Measurements from ENCODE around the gene KANSL2. TPM values are rescaled to one million over a fixed set of nuclear protein-coding genes. Genes with fewer than 3 reads are reported as not detected.

The KANSL2 gene
- total RNA-seq, 2 experiments from 2014 or later, result 47.1 to 52.7 TPM

GRCh38 chr12:48694038-48694437 is 12.0 kb upstream of the KANSL2 start:
- no peak for TF ChIP-seq CTCF (conservative IDR thresholded peaks at IDR 0.05; ENCODE audit: low read length)
- no peak for TF ChIP-seq EZH2phosphoT487 (IDR thresholded peaks at IDR 0.05; ENCODE audit: borderline replicate concordance, low read depth, low read length)
- CTCF ChIA-PET (ENCODE audit: unreplicated experiment), result no interaction called here
- H3K4me3 ChIP-seq (ENCODE audit: low read depth, low read length, poor library complexity, severe bottlenecking), result no peak overlapping the region
- intact Hi-C loops (cut with micrococcal nuclease; ENCODE audit: unreplicated experiment), result no loop called here
- no peaks in the 10 kb centered on the region for H3K9me3 ChIP-seq (ENCODE audit: low read length)
- no peak overlapping the region for H2AFZ ChIP-seq (ENCODE audit: low read length)
- H4K20me1 ChIP-seq (ENCODE audit: insufficient read depth, low read length), result 0 out of 2 replicates have a peak, but pooled peaks cover 7% of the 10 kb centered on the region
- no peak overlapping the region for H3K27ac ChIP-seq (ENCODE audit: low read depth, low read length, poor library complexity, severe bottlenecking)
- no peak for DNase-seq (ENCODE audit: low spot score)
- peaks cover 36% of the 10 kb centered on the region; the same call in 1 of the 2 replicates for H3K79me2 ChIP-seq (ENCODE audit: insufficient read depth, low read depth, low read length)
- no peaks in the 10 kb centered on the region for H3K9me2 ChIP-seq (ENCODE audit: insufficient read depth, low read length)
- POLR2A ChIA-PET, result no interaction called here
- no peak overlapping the region for H3K4me2 ChIP-seq (ENCODE audit: low read length)
- no peaks in the 10 kb centered on the region for H3K4me1 ChIP-seq (ENCODE audit: insufficient read depth, low read length, poor library complexity, severe bottlenecking)
- peaks cover 96% of the 10 kb centered on the region for H3K36me3 ChIP-seq (ENCODE audit: insufficient read depth, low read length)
- BruUV-seq (replicated peaks), result no TSS peak

GRCh38 chr12:48693572-48693971 is 11.5 kb upstream of the KANSL2 start:
- H3K9me3 ChIP-seq (ENCODE audit: low read length), result no peaks in the 10 kb centered on the region
- H3K9me2 ChIP-seq (ENCODE audit: insufficient read depth, low read length), result no peaks in the 10 kb centered on the region
- H3K4me2 ChIP-seq (ENCODE audit: low read length), result no peak overlapping the region
- H3K79me2 ChIP-seq (ENCODE audit: insufficient read depth, low read depth, low read length), result peaks cover 32% of the 10 kb centered on the region; the same call in 1 of the 2 replicates
- H3K27ac ChIP-seq (ENCODE audit: low read depth, low read length, poor library complexity, severe bottlenecking), result no peak overlapping the region
- intact Hi-C loops (cut with micrococcal nuclease; ENCODE audit: unreplicated experiment), result no loop called here
- no peak overlapping the region for H3K4me3 ChIP-seq (ENCODE audit: low read depth, low read length, poor library complexity, severe bottlenecking)
- ChIA-PET POLR2A (no interaction called here), CTCF (ENCODE audit: unreplicated experiment) (no interaction called here)
- TF ChIP-seq CTCF (conservative IDR thresholded peaks at IDR 0.05; ENCODE audit: low read length), result no peak
- TF ChIP-seq EZH2phosphoT487 (IDR thresholded peaks at IDR 0.05; ENCODE audit: borderline replicate concordance, low read depth, low read length), result no peak
- no peak for DNase-seq (ENCODE audit: low spot score)
- no peaks in the 10 kb centered on the region for H3K4me1 ChIP-seq (ENCODE audit: insufficient read depth, low read length, poor library complexity, severe bottlenecking)
- BruUV-seq (replicated peaks), result no TSS peak
- no peak overlapping the region for H2AFZ ChIP-seq (ENCODE audit: low read length)
- peaks cover 96% of the 10 kb centered on the region for H3K36me3 ChIP-seq (ENCODE audit: insufficient read depth, low read length)
- H4K20me1 ChIP-seq (ENCODE audit: insufficient read depth, low read length), result 0 out of 2 replicates have a peak, but pooled peaks cover 8% of the 10 kb centered on the region

- Histone ChIP-seq H3K4me2 (ENCODE audit: low read length) (no peak overlapping the region), H3K9me2 (ENCODE audit: insufficient read depth, low read length) (no peaks in the 10 kb centered on the region), H3K27ac (ENCODE audit: low read depth, low read length, poor library complexity, severe bottlenecking) (no peak overlapping the region), H3K36me3 (ENCODE audit: insufficient read depth, low read length) (peaks cover 97% of the 10 kb centered on the region), H3K4me3 (ENCODE audit: low read depth, low read length, poor library complexity, severe bottlenecking) (no peak overlapping the region), H3K79me2 (ENCODE audit: insufficient read depth, low read depth, low read length) (peaks cover 22% of the 10 kb centered on the region; the same call in 1 of the 2 replicates), H3K4me1 (ENCODE audit: insufficient read depth, low read length, poor library complexity, severe bottlenecking) (no peaks in the 10 kb centered on the region), H4K20me1 (ENCODE audit: insufficient read depth, low read length) (0 out of 2 replicates have a peak, but pooled peaks cover 8% of the 10 kb centered on the region), H3K9me3 (ENCODE audit: low read length) (no peaks in the 10 kb centered on the region), H2AFZ (ENCODE audit: low read length) (no peak overlapping the region)
- BruUV-seq (replicated peaks), result TSS peak; percentile 11
- ChIA-PET CTCF (ENCODE audit: unreplicated experiment) (no interaction called here), POLR2A (interaction anchor here (0.7 to 2.3 kb wide), 3 partner anchors 14 to 23 kb away, joined by 3 to 6 read pairs (median 3); no protein-coding TSS in a partner anchor)
- intact Hi-C loops (cut with micrococcal nuclease; ENCODE audit: unreplicated experiment), result no loop called here
- DNase-seq (ENCODE audit: low spot score), result no peak
- TF ChIP-seq CTCF (conservative IDR thresholded peaks at IDR 0.05; ENCODE audit: low read length), result no peak
- no peak for TF ChIP-seq EZH2phosphoT487 (IDR thresholded peaks at IDR 0.05; ENCODE audit: borderline replicate concordance, low read depth, low read length)
These were observed 9.9 kb upstream of the KANSL2 start for GRCh38 chr12:48691826-48692487.

All from OCI-LY7 (cell line).